Left lung (tissue), 10 donors: ENCODE measurements around the gene PALLD. TPM values are rescaled to one million over a fixed set of nuclear protein-coding genes. Genes with fewer than 3 reads are reported as not detected.
"Not testable (repeated sequence)": the region's sequence is repeated elsewhere in the genome, so short reads cannot be mapped to it uniquely, and the experiment has no call there.

Experiments
- ATAC-seq: fragments of 200-7000 bp; cut with Tn5 transposase; one replicate; pipeline ENCODE4 v1.9.1; 2020; ENCODE audit warnings: moderate library complexity
- DNase-seq, 4 donors: peaks; one replicate each; pipeline ENCODE4 v3.0.0-alpha.2; 2013 to 2020
- H3K27ac ChIP-seq, 2 donors: fragments of 200-600 bp; sonication (generic) in 1 of 2; one replicate each; pipeline versions ENCODE4 v1.5.0 to v1.8.0; 2020 to 2021
- H3K27me3 ChIP-seq, 2 donors: fragments of 200-600 bp; sonication (generic) in 1 of 2; one replicate each; pipeline versions ENCODE4 v1.5.0 to v1.8.0; 2020 to 2021
- H3K36me3 ChIP-seq, 2 donors: fragments of 200-600 bp; sonication (generic) in 1 of 2; one replicate each; pipeline versions ENCODE4 v1.5.0 to v1.8.0; 2020 to 2021
- H3K4me1 ChIP-seq, 2 donors: fragments of 200-600 bp; one replicate each; pipeline ENCODE4 v1.8.0; 2021
- H3K4me3 ChIP-seq, 2 donors: fragments of 200-600 bp; sonication (generic) in 1 of 2; one replicate each; pipeline versions ENCODE4 v1.5.0 to v1.8.0; 2020 to 2021; ENCODE audit warnings: mild to moderate bottlenecking in 1 of 2
- H3K9me3 ChIP-seq, 2 donors: fragments of 200-600 bp; sonication (generic) in 1 of 2; one replicate each; pipeline versions ENCODE4 v1.5.0 to v1.8.0; 2020 to 2021
- intact Hi-C, 2 donors: fragments of 100-400 bp; cut with DNase I; formaldehyde crosslinking; loops; one replicate each; pipeline versions ENCODE4 v1.11.2 to v1.14.2; 2022
- polyA plus RNA-seq, 6 donors: library from polyadenylated mRNA; unstranded; fragments of 120-200 nt; gene quantifications; one replicate each; pipeline ENCODE4 v1.2.1, GENCODE V29; 2013; ENCODE audit not compliant: insufficient read length in 6 of 6
- total RNA-seq, 2 donors: library from RNA; stranded (reverse); fragmentation: NEBNext Ultra II Directional; extraction: Animal tissue kit (Norgen Biotek cat#: 25700); gene quantifications; one replicate each; pipeline ENCODE4 v1.2.1, GENCODE V29; 2021
- TF ChIP-seq, protein P1 (sequence below), 2 donors: fragments of 200-600 bp; sonication (generic) in 1 of 2; IDR thresholded peaks; one replicate each; pipeline versions ENCODE4 v1.5.0 to v1.8.0; 2021; ENCODE audit warnings: antibody characterized with exemption in 2 of 2
- donor health status: DM: no; HTN: yes; CAD: no.
- donor health status: DM: no; HTN: no; CAD: no.

The PALLD gene
- total and polyA plus RNA-seq, 8 donors, result 67.5 to 194 (median 80.4) TPM

DNA sequence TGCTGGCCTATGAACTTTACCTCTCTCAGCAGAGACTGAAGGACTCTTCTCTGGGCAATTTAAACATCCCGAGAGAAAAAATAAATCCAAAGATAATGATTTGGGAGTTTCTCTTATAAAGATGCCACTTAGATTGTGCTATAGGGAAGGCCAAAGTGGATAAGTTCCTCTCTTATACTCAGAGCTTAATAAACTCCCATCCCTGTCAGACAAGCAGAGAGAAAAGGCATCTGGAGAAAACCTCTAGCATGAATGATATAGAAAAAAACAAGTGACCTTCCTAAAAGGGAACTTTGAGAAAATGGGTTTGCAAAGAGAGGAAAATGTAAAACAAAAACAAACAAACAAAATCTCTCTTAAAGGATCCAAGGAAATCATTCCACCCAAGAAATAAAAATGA, 199.4 kb downstream of the PALLD start:
- DNase-seq, result no peak
- H3K27me3 ChIP-seq, result no peaks in the 10 kb centered on the region
- TF ChIP-seq, protein P1, sequence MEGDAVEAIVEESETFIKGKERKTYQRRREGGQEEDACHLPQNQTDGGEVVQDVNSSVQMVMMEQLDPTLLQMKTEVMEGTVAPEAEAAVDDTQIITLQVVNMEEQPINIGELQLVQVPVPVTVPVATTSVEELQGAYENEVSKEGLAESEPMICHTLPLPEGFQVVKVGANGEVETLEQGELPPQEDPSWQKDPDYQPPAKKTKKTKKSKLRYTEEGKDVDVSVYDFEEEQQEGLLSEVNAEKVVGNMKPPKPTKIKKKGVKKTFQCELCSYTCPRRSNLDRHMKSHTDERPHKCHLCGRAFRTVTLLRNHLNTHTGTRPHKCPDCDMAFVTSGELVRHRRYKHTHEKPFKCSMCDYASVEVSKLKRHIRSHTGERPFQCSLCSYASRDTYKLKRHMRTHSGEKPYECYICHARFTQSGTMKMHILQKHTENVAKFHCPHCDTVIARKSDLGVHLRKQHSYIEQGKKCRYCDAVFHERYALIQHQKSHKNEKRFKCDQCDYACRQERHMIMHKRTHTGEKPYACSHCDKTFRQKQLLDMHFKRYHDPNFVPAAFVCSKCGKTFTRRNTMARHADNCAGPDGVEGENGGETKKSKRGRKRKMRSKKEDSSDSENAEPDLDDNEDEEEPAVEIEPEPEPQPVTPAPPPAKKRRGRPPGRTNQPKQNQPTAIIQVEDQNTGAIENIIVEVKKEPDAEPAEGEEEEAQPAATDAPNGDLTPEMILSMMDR (IDR thresholded peaks at IDR 0.05), result no peak
- intact Hi-C loops, result no loop called here
- no peaks in the 10 kb centered on the region for H3K4me1 ChIP-seq
- no peaks in the 10 kb centered on the region for H3K9me3 ChIP-seq
- no peak for ATAC-seq
- no peaks in the 10 kb centered on the region for H3K36me3 ChIP-seq
- no peak overlapping the region for H3K4me3 ChIP-seq
- no peak overlapping the region for H3K27ac ChIP-seq

DNA sequence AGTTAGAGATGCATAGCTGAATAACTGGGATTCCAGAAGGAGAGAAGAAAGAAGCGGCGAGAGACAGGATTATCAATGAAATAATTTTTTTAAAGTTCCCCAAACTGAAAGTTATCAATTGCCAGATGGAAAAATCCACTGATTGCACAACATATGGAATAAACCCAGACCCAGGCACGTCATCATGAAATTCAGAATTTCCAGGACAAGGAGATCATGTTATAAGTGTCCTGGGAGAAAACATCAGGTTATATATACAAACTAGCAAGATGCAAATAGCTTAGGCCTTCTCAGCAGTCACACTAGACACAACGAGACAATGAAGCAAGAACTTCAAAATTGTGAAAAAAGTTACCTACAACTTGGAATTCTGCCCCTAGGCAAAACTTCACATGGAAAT, 200.0 kb downstream of the PALLD start:
- no peaks in the 10 kb centered on the region for H3K27me3 ChIP-seq
- no peaks in the 10 kb centered on the region for H3K9me3 ChIP-seq
- TF ChIP-seq, protein P1 (IDR thresholded peaks at IDR 0.05), result no peak
- H3K27ac ChIP-seq, result no peak overlapping the region
- H3K4me1 ChIP-seq, result no peaks in the 10 kb centered on the region
- H3K4me3 ChIP-seq, result no peak overlapping the region
- no peaks in the 10 kb centered on the region for H3K36me3 ChIP-seq
- no peak for ATAC-seq
- intact Hi-C loops, result no loop called here
- no peak for DNase-seq

DNA sequence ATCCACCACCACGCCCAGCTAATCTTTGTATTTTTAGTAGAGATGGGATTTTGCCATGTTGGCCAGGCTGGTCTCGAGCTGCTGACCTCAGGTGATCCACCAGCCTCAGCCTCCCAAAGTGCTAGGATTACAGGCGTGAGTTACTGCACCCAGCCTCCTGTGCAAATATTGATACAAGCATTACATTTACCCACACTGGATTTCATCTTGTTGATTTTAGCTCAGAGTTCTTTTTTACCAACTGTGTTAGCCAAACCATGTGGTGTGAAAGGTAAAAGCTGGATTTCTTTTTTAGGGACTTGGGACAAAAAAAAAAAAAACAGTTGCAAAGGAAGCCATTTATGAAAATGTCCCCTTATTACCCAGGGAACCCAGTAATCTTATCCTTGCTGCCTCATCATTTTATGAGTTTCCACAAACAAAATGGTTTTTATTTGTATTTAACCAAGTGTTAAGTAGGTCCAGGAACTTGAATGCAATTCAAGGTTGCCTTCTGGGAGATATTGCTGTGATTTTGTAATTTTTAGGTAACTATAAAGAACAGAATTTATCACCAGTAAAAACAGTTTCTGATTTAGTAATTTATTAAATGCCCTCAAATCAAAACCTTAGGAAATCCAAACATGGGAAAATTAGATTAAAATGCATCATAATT, 202.5 kb downstream of the PALLD start:
- intact Hi-C loops, result no loop called here
- no peaks in the 10 kb centered on the region for H3K36me3 ChIP-seq
- H3K27ac ChIP-seq, result no peak overlapping the region
- TF ChIP-seq, protein P1 (IDR thresholded peaks at IDR 0.05), result no peak
- H3K4me3 ChIP-seq, result no peak overlapping the region
- H3K9me3 ChIP-seq, result no peaks in the 10 kb centered on the region
- DNase-seq (no peak), ATAC-seq (no peak)
- H3K4me1 ChIP-seq, result no peaks in the 10 kb centered on the region
- H3K27me3 ChIP-seq, result no peaks in the 10 kb centered on the region

DNA sequence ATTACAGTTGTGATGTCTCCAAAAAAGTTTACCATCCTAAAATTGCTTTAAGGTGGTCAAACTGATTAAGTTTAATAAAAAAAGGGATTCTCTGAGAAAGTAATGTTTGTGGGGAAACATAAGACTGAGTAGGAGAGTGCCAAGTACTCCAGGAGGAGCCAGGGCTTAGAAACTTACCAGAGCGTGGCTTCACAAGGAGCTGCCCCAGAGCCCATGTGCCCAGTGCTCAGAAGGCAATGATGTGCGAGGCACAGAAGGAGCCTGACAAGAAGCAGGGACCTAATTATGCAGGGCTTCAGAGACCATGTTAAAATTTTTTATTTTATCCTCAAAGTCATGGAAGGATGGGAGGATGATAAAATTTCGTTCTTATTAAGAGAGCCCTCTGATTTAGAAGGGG, 204.2 kb downstream of the PALLD start:
- intact Hi-C loops, result no loop called here
- ATAC-seq, result no peak
- no peaks in the 10 kb centered on the region for H3K9me3 ChIP-seq
- no peak overlapping the region for H3K27ac ChIP-seq
- H3K4me1 ChIP-seq, result no peaks in the 10 kb centered on the region
- no peak for DNase-seq
- TF ChIP-seq, protein P1 (IDR thresholded peaks at IDR 0.05), result no peak
- no peaks in the 10 kb centered on the region for H3K36me3 ChIP-seq
- no peak overlapping the region for H3K4me3 ChIP-seq
- H3K27me3 ChIP-seq, result no peaks in the 10 kb centered on the region

DNA sequence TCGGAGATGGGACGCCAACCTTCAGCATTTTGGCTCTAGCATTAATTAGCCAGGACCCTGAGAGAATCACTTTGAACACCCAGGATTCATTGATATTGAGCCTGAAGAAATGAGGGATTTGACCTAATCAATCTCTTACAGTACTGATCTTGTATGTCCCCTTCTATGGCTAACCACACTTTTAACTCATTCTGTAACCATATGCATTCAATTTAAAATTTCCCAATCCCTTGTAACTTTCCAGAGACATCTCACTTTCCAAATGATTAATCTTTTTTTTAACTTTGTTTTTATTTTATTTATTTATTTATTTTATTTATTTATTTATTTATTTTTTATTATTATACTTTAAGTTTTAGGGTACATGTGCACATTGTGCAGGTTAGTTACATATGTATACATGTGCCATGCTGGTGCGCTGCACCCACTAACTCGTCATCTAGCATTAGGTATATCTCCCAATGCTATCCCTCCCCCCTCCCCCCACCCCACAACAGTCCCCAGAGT, 205.8 kb downstream of the PALLD start:
- intact Hi-C loops, H3K9me3 ChIP-seq, H3K27ac ChIP-seq, H3K36me3 ChIP-seq, H3K27me3 ChIP-seq, H3K4me1 ChIP-seq, ATAC-seq, DNase-seq, H3K4me3 ChIP-seq: not testable (repeated sequence)

DNA sequence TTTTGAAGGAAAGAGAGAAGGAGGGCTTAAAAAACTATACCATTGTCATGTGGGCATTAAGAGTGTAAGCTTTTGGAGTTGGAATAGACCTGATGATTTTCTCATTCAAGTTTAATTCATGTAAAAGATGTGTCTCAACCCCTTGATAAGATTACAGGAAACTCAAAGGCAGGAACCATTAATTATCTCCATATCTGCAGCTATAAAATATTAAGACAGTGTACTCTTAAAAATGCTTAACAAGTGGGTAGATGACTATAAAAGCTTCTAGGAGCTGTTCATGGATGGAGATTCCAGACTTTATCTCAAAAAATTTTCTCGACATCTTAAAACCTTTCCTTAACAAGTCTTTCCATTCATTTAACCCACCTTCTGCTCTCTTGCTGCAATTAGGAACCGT, 208.3 kb downstream of the PALLD start:
- H3K9me3 ChIP-seq, result no peaks in the 10 kb centered on the region
- no peaks in the 10 kb centered on the region for H3K4me1 ChIP-seq
- no peak overlapping the region for H3K27ac ChIP-seq
- H3K4me3 ChIP-seq, result no peak overlapping the region
- ATAC-seq (no peak), DNase-seq (no peak)
- intact Hi-C loops, result no loop called here
- TF ChIP-seq, protein P1 (IDR thresholded peaks at IDR 0.05), result no peak
- no peaks in the 10 kb centered on the region for H3K27me3 ChIP-seq
- H3K36me3 ChIP-seq, result no peaks in the 10 kb centered on the region
